Hematopoietic multipotent progenitor cell treated with erythropoietin and hydrocortisone succinate and interleukin-3 and kit ligand, for 15 days (in vitro differentiated cells): Measurements from ENCODE around the gene TNFSF9.
"Not testable (repeated sequence)": the region's sequence is repeated elsewhere in the genome, so short reads cannot be mapped to it uniquely, and the experiment has no call there.

Source experiments
- DNase-seq: peaks from one replicate; pipeline ENCODE4 v3.0.0-alpha.2; 2015; ENCODE audit warnings: low spot score

The TNFSF9 gene

GRCh38 chr19:6572217-6572616 lies 41.4 kb downstream of the TNFSF9 start:
- DNase-seq = no peak

GRCh38 chr19:6573350-6573749 lies 42.5 kb downstream of the TNFSF9 start:
- DNase-seq = no peak

GRCh38 chr19:6576869-6577475 lies 46.1 kb downstream of the TNFSF9 start:
- peak; percentile 45 for DNase-seq

DNA sequence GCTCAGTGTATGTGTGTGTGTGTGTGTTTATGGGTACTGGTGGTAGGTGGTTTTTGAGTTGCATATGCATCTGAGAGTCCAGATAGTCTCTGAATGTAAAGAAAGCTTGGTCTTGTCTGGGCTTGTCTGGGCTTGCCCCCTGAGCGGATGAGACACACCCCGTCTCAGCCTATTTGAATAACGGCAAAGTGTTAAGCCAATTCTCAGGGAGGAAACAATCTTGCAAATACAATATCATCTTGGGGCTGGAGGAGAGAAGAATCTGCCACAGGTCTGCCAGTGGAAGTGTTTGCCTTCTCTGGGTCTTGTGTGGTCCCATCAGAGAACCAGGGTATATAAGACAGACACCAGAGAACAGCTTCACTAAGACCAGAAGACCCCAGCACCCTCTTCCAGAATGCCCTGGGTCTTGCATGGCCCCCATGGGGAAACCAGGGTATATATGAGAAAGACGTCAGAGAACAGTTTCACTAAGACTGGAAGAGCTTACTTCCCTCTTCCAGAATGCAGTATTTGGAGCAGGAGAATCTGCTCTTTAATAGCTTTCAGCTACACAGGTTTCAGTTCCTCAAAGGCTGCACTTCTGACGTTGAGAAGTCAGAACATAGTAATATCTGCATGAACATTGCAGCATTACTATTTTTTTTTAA lies 46.8 kb downstream of the TNFSF9 start:
- DNase-seq = peak; percentile 57

GRCh38 chr19:6579450-6580178 lies 48.8 kb downstream of the TNFSF9 start:
- DNase-seq = no peak

DNA sequence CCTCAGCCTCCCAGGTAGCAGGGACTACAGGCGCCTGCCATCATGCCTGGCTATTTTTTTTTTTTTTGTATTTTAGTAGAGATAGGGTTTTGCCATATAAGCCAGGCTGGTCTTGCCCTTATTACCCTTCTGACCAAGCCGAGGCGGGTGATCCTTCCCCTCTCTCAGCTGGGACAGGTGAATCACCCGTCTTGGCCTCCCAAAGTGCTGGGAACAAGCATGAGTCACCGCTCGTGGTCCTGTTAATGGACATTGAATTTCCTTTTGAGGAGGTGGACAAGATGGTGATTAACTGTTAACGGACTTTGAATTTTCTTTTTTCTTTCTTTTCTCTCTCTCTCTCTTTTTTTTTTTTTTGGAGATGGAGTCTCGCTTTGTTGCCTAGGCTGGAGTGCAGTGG lies 49.5 kb downstream of the TNFSF9 start:
- DNase-seq = no peak

- DNase-seq = not testable (repeated sequence)
Measured at GRCh38 chr19:6582515-6583484, 52.0 kb downstream of the TNFSF9 start.
